HG03045 (cell line): Measurements from ENCODE around the gene OR11A1.

Experiments
- ATAC-seq: cut with Tn5 transposase; IDR thresholded peaks from one replicate; pipeline ENCODE4 v1.9.1; 2021; ENCODE audit warnings: mild to moderate bottlenecking, moderate library complexity; ENCODE audit not compliant: unreplicated experiment

The OR11A1 gene

DNA sequence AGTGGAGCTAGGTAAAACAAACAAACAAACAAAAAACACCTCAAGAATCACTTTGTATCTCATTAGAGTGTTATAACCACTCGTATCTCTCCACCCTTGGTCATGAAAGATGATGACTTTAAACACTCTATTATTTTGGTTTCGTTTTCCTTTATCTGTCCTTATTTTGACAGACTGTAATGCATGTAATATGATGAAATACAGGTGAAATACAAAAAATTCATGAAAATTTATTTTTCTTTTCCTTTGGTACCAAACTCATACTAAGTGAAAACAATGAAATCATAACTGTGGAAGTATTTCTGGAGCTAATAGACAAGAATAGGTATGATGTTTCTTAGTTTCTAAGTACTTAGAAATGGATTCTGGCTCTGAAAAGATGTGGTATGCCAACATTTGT is 57.3 kb downstream of the OR11A1 start:
- no peak for ATAC-seq

- no peak for ATAC-seq
Measured at GRCh38 chr6:29395331-29395730, 61.5 kb downstream of the OR11A1 start, which contains the start of gene OR12D2. TSS of gene OR12D2 (plus strand) at chr6:29395631. CDS start at chr6:29396700, 1,069 bp downstream.

GRCh38 chr6:29388533-29388932 is 68.3 kb downstream of the OR11A1 start:
- no peak for ATAC-seq

DNA sequence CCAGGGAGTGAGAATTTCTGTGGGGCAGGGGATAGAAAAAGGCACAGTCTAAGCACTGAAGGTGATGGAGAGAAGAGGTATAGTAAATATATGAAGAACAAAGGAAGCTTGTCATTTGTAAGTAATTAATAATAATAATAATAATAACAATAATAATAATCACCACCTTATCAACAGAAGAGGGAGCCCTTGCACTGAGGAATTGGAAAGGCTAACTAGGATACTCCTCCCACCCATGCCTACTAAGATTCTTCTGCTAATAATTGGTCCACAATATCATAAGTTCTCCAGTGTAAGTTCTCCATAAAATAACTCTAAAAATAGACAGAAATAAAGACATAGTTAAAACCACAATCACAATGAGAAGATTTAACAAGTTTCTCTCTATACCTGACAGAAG is 80.9 kb downstream of the OR11A1 start:
- ATAC-seq: no peak
